Lower leg skin (tissue), 3 donors: ENCODE data around the gene TADA1.

Experiments
- CTCF ChIP-seq, 3 donors: fragments of 450-650 bp; IDR thresholded peaks; one replicate each; pipeline ENCODE4 v1.5.1; 2016; ENCODE audit warnings: antibody characterized with exemption in 3 of 3, mild to moderate bottlenecking in 3 of 3, moderate library complexity in 2 of 3
- POLR2A ChIP-seq, 2 donors: fragments of 450-650 bp; IDR thresholded peaks; one replicate each; pipeline ENCODE4 v1.6.1; 2016 to 2017; ENCODE audit warnings: antibody characterized with exemption in 2 of 2, mild to moderate bottlenecking in 1 of 2, moderate library complexity in 1 of 2

GRCh38 chr1:166920561-166921475, 44.8 kb upstream of the TADA1 start:
- TF ChIP-seq POLR2A (IDR thresholded peaks at IDR 0.05), result no peak
- TF ChIP-seq CTCF (IDR thresholded peaks at IDR 0.05), result no peak
